Central memory CD8-positive, alpha-beta T cell (primary cell): Measurements from ENCODE around the gene PDLIM1.
"Not testable (repeated sequence)": the region's sequence is repeated elsewhere in the genome, so short reads cannot be mapped to it uniquely, and the experiment has no call there.

Source experiments
- ATAC-seq: fragments of 150-1000 bp; cut with Tn5 transposase; replicated peaks from 2 replicates; pipeline ENCODE4 v1.10.0; 2022; ENCODE audit warnings: mild to moderate bottlenecking, moderate FRiP score, moderate number of reproducible peaks; ENCODE audit not compliant: poor library complexity, severe bottlenecking; ENCODE audit errors: extremely low read depth
- DNase-seq, 2 donors: peaks; one replicate each; pipeline ENCODE4 v3.0.0; 2021; ENCODE audit warnings: low spot score in 2 of 2
- H3K27ac Mint-ChIP-seq: one replicate; pipeline ENCODE4 v1.8.0; 2022; ENCODE audit warnings: low read depth, mild to moderate bottlenecking, moderate library complexity, mixed read lengths
- H3K27me3 Mint-ChIP-seq: one replicate; pipeline ENCODE4 v1.8.0; 2022; ENCODE audit warnings: mixed read lengths
- H3K36me3 Mint-ChIP-seq: one replicate; pipeline ENCODE4 v1.8.0; 2022; ENCODE audit warnings: mild to moderate bottlenecking, moderate library complexity, mixed read lengths; ENCODE audit not compliant: insufficient read depth
- H3K4me1 Mint-ChIP-seq: one replicate; pipeline ENCODE4 v1.8.0; 2022; ENCODE audit warnings: mixed read lengths
- H3K4me3 Mint-ChIP-seq: one replicate; pipeline ENCODE4 v1.8.0; 2022; ENCODE audit warnings: mild to moderate bottlenecking, moderate library complexity, mixed read lengths
- H3K9me3 Mint-ChIP-seq: one replicate; pipeline ENCODE4 v1.8.0; 2022; ENCODE audit warnings: mixed read lengths

The PDLIM1 gene

DNA sequence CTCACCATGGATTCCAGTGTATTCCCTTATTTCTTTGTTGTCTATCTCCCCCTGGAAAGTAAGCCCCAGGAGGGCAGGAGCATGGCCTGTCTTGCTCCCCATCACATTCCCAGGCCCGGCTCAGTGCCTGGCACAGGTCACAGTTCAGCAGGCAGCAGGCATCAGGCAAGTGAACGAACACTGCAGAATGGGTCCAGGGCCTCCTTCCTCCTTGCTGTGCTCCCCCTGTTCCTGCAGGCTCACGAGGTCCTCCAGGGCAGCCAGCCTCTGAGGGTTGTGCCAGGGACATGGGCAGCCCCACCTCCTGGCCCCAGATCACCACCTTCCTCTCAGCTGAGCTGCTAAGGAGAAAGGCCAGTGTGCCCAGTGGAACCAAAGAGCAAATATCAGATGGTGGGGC is 41.8 kb downstream of the PDLIM1 start:
- peaks cover 1% of the 10 kb centered on the region for H3K36me3 Mint-ChIP-seq
- no peaks in the 10 kb centered on the region for H3K9me3 Mint-ChIP-seq
- H3K27me3 Mint-ChIP-seq: no peaks in the 10 kb centered on the region
- ATAC-seq (no peak), DNase-seq (no peak)
- H3K4me3 Mint-ChIP-seq: no peak overlapping the region
- H3K27ac Mint-ChIP-seq: peak overlapping the region; percentile 12
- H3K4me1 Mint-ChIP-seq: no peaks in the 10 kb centered on the region

DNA sequence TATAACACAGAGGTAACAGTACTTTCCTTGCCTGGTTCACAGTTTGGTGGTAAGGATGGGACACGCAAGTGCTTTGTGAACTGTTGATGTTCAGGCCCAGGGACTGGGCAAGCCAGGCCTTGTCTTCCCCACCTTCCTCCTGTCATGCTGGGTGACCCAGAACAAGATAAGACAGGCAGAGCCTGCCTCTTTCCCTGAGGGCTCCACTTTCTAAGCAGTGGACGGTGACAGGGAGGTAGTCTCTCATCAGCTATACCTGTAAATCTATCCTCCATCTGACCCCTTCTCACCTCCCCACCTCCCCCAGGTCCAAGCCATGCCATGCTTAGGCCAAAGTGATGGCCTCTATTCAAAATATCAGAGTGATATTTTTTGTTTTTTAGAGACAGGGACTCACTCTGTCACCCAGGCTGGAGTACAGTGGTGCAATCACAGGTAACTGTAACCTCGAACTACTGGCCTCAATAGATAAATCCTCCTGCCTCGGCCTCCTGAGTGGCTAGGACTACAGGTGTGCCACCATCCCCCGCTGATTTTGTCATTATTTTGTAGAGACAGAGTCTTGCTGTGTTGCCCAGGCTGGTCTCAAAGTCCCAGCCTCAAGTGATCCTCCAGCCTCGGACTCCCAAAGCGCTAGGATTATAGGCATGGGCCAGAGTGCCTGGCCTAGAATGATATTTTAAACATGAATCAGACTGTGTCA is 42.8 kb downstream of the PDLIM1 start:
- ATAC-seq: no peak
- no peaks in the 10 kb centered on the region for H3K27me3 Mint-ChIP-seq
- H3K9me3 Mint-ChIP-seq: no peaks in the 10 kb centered on the region
- H3K36me3 Mint-ChIP-seq: peaks cover 1% of the 10 kb centered on the region
- no peak overlapping the region for H3K4me3 Mint-ChIP-seq
- H3K4me1 Mint-ChIP-seq: no peaks in the 10 kb centered on the region
- H3K27ac Mint-ChIP-seq: no peak overlapping the region
- no peak for DNase-seq

DNA sequence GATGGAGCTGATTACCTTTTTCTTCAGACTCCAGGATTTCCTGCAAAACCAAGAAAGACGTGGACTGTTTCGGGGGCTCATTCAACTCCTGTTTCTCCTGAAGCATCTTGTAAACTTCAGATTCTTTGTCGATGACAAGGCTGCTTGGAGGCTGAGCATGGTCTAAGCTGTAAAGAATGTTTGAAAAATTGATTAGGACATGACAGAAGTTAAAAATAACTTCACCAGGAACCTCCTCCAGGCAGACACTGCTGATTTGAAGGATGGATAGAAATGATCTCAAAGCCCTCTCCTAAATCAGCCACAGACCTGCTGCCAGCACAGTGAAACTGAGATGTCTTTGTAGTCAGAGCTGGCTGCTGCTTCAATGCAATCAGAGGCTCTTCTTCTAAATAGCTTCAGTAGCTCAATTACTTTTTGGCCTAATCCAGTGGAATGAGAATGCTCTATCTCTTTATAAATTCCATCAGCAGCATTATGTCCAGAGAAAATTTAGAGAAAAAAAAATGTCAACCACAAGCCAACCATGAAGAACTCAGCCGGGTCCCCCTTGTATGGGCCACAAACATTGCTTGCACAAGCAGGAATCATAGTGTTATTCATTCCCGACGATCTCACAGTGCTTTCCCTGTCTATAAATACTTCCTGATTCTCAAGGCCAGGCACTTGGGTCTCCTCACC is 43.5 kb downstream of the PDLIM1 start:
- DNase-seq: no peak
- Mint-ChIP-seq H3K36me3 (no peaks in the 10 kb centered on the region), H3K27me3 (no peaks in the 10 kb centered on the region), H3K4me3 (no peak overlapping the region), H3K4me1 (no peaks in the 10 kb centered on the region), H3K27ac (no peak overlapping the region), H3K9me3 (no peaks in the 10 kb centered on the region)
- no peak for ATAC-seq

DNA sequence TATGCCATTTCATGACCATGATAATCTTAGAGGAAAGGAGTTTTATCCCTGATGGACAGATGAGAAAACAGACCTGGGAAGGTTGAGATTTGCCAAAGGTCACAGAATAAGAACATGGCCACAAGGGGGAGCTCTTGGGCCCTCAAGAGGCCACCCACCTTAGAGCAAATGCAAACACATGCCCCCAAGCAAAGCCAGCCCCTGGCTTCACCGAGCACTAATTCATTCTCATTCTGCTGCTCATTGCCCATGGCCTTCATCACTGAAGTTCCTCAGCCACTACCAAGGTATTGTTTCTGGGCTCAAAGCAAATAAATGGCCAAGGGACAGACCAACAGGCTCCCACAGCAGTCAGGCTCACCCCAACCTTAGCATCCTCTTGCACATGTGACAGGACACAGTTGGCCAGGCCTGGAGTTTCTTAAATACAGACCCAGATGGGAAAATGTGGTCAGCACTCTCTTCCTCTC is 44.2 kb downstream of the PDLIM1 start:
- H3K36me3 Mint-ChIP-seq: no peaks in the 10 kb centered on the region
- H3K4me1 Mint-ChIP-seq: no peaks in the 10 kb centered on the region
- no peak overlapping the region for H3K4me3 Mint-ChIP-seq
- no peaks in the 10 kb centered on the region for H3K9me3 Mint-ChIP-seq
- H3K27ac Mint-ChIP-seq: no peak overlapping the region
- no peaks in the 10 kb centered on the region for H3K27me3 Mint-ChIP-seq
- DNase-seq: peak; percentile 36 to 37
- ATAC-seq: peak; percentile 52

- Mint-ChIP-seq H3K27ac (no peak overlapping the region), H3K27me3 (no peaks in the 10 kb centered on the region), H3K4me1 (no peaks in the 10 kb centered on the region), H3K36me3 (no peaks in the 10 kb centered on the region), H3K9me3 (no peaks in the 10 kb centered on the region), H3K4me3 (no peak overlapping the region)
- no peak for ATAC-seq
- no peak for DNase-seq
These were observed 45.3 kb downstream of the PDLIM1 start for GRCh38 chr10:95245425-95246055.

GRCh38 chr10:95244152-95244551 is 46.7 kb downstream of the PDLIM1 start:
- Mint-ChIP-seq H3K36me3 (no peaks in the 10 kb centered on the region), H3K9me3 (no peaks in the 10 kb centered on the region), H3K27ac (no peak overlapping the region), H3K4me3 (no peak overlapping the region), H3K4me1 (no peaks in the 10 kb centered on the region), H3K27me3 (no peaks in the 10 kb centered on the region)
- no peak for ATAC-seq
- no peak for DNase-seq

DNA sequence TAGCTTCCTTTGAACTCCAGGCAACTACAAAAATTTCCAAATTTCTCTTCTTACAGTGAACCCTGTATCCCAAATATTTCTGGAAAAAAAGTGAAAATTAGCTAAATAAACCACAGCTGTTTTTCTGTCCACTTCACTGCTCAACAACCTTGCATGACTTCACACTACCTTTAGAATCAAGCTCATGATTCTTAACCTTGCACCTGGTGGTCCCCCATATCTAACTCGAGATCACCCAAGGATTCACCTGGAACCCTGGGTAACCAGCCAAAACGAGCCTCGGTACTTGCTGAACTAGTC is 47.5 kb downstream of the PDLIM1 start:
- Mint-ChIP-seq H3K4me1 (no peaks in the 10 kb centered on the region), H3K4me3 (no peak overlapping the region), H3K27ac (no peak overlapping the region), H3K36me3 (peaks cover 4% of the 10 kb centered on the region), H3K9me3 (no peaks in the 10 kb centered on the region), H3K27me3 (no peaks in the 10 kb centered on the region)
- ATAC-seq: no peak
- no peak for DNase-seq

DNA sequence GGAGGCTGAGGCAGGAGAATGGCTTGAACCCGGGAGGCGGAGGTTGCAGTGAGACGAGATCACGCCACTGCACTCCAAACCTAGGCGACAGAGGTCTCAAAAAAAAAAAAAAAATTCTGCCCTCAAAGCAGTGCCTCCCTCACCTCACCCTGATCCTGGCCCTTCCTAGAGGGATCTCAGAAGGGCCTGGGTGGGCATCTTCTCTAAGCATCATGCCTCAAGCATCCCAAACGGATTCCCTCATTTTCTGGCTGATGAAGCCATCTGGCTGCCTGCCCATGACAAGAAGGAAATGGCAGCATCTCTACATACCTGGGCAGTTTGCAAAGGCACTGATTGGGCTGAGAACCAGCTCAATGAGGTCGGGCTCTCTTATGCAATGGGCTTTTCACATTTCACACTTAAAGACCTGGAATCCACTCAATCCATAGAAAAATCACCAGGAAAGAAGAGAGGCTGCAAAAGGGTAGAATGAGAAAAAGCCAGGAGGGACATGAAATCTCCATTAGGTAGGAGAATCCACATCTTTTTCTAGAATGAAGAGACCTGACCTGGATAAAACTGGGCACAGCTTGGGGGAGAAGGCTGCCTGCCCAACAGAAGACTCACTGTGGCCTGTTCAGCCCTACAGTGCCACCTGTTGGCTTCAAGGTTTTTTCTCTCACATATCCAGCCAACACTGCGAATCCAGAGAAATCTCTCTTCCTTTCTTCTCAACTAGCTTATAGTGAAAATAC is 48.1 kb downstream of the PDLIM1 start:
- Mint-ChIP-seq H3K4me1 (no peaks in the 10 kb centered on the region), H3K27me3 (no peaks in the 10 kb centered on the region), H3K36me3 (peaks cover 5% of the 10 kb centered on the region), H3K27ac (no peak overlapping the region), H3K4me3 (no peak overlapping the region), H3K9me3 (no peaks in the 10 kb centered on the region)
- no peak for DNase-seq
- ATAC-seq: no peak

DNA sequence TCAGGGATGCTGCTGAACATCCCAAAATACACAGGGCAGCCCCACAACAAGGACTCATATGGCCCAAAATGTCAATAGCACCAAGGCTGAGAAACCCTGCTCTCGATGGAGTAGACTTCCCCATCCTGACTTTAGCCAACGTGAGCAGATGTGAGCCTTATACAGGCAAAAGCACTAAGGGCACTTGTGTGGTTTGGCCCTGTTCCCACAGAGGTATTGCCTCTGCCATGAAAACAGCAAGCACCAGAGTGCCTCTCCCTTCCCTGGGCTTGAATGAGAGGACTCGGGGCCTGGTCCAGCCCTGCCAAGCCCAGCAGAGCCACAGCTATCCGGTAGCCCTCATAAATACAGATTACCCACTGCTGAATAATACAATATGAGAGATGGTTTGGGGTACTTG is 49.3 kb downstream of the PDLIM1 start:
- H3K27ac Mint-ChIP-seq: no peak overlapping the region
- H3K36me3 Mint-ChIP-seq: peaks cover 9% of the 10 kb centered on the region
- no peak overlapping the region for H3K4me3 Mint-ChIP-seq
- H3K9me3 Mint-ChIP-seq: no peaks in the 10 kb centered on the region
- H3K4me1 Mint-ChIP-seq: no peaks in the 10 kb centered on the region
- no peak for DNase-seq
- no peaks in the 10 kb centered on the region for H3K27me3 Mint-ChIP-seq
- no peak for ATAC-seq

- Mint-ChIP-seq H3K4me3 (no peak overlapping the region), H3K4me1 (no peaks in the 10 kb centered on the region), H3K36me3 (peaks cover 9% of the 10 kb centered on the region)
These were observed 50.0 kb downstream of the PDLIM1 start for GRCh38 chr10:95240811-95241210.

GRCh38 chr10:95240096-95240495 is 50.7 kb downstream of the PDLIM1 start:
- H3K27ac Mint-ChIP-seq, H3K9me3 Mint-ChIP-seq, H3K4me1 Mint-ChIP-seq, DNase-seq, ATAC-seq, H3K4me3 Mint-ChIP-seq, H3K27me3 Mint-ChIP-seq, H3K36me3 Mint-ChIP-seq: not testable (repeated sequence)

More at GRCh38 chr10:95240811-95241210, 50.0 kb downstream of the PDLIM1 start:
- Mint-ChIP-seq H3K27me3 (no peaks in the 10 kb centered on the region), H3K9me3 (no peaks in the 10 kb centered on the region), H3K27ac (no peak overlapping the region)
- DNase-seq: no peak
- ATAC-seq: no peak

DNA sequence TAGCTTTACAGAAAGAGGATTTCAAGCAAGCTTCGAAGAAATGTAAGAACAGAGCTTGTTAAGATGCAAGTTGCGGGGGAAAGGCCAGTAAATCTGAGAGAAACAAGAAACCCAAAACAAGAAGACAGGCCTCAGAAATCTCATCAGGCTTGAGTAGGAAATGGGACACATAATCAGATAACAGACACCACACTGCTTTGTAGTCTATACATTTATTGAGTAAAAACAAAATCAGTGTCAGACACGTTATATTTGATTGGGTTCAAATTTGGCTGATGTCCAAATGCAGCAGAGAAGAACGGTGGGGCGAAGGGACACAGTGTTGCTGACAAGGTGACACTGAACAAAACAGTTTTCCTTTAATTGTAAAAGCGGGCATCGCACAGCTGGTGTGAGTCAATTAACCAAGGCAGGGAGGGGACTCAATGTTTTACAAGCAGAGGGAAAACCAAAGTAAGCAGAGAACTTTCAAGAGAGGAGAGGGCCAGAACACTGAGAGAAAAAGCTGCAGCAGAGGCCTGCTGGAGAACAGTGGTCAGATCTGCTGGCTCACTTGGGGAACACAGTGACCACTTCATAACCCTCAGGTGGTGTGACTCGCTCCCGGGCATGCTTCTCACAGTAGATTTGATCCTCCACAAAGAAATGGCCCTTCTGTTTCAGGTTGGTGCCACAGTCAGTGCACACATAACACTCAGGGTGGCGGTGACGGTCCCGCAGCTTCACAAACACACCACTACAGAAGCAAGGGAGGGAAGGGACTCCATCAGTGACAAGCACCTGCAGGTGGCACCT is 53.2 kb downstream of the PDLIM1 start:
- Mint-ChIP-seq H3K4me3 (no peak overlapping the region), H3K4me1 (no peaks in the 10 kb centered on the region), H3K27me3 (no peaks in the 10 kb centered on the region), H3K9me3 (no peaks in the 10 kb centered on the region), H3K27ac (peak overlapping the region; percentile 15), H3K36me3 (peaks cover 12% of the 10 kb centered on the region)
- DNase-seq (no peak), ATAC-seq (no peak)
